Measurements from ENCODE around the gene LRRC15. TPM values are rescaled to one million over a fixed set of nuclear protein-coding genes. Genes with fewer than 3 reads are reported as not detected.

The LRRC15 gene
- total RNA-seq, 1 donor from 2014 or later: not detected

GRCh38 chr3:194355379-194355778 is 14.2 kb downstream of the LRRC15 start:
- H3K4me3 Mint-ChIP-seq (ENCODE audit: unreplicated experiment): no peak overlapping the region
- H3K27ac Mint-ChIP-seq (ENCODE audit: unreplicated experiment): no peak overlapping the region
- peaks cover 5% of the 10 kb centered on the region for H3K27me3 Mint-ChIP-seq (ENCODE audit: unreplicated experiment)
- no peaks in the 10 kb centered on the region for H3K4me1 Mint-ChIP-seq (ENCODE audit: unreplicated experiment)
- H3K36me3 Mint-ChIP-seq (ENCODE audit: low read depth, unreplicated experiment): no peaks in the 10 kb centered on the region
- no peak for DNase-seq (ENCODE audit: low spot score)
- H3K9me3 Mint-ChIP-seq (ENCODE audit: unreplicated experiment): no peaks in the 10 kb centered on the region
- TF ChIP-seq CTCF (IDR thresholded peaks at IDR 0.05; ENCODE audit: unreplicated experiment): no peak

GRCh38 chr3:194354315-194354714 is 15.2 kb downstream of the LRRC15 start:
- Mint-ChIP-seq H3K4me3 (ENCODE audit: unreplicated experiment) (no peak overlapping the region), H3K4me1 (ENCODE audit: unreplicated experiment) (no peaks in the 10 kb centered on the region), H3K27me3 (ENCODE audit: unreplicated experiment) (peaks cover under 1% of the 10 kb centered on the region), H3K9me3 (ENCODE audit: unreplicated experiment) (no peaks in the 10 kb centered on the region), H3K27ac (ENCODE audit: unreplicated experiment) (no peak overlapping the region), H3K36me3 (ENCODE audit: low read depth, unreplicated experiment) (no peaks in the 10 kb centered on the region)
- no peak for TF ChIP-seq CTCF (IDR thresholded peaks at IDR 0.05; ENCODE audit: unreplicated experiment)
- no peak for DNase-seq (ENCODE audit: low spot score)

GRCh38 chr3:194352667-194353246 is 16.8 kb downstream of the LRRC15 start:
- no peak for DNase-seq (ENCODE audit: low spot score)
- H3K9me3 Mint-ChIP-seq (ENCODE audit: unreplicated experiment): no peaks in the 10 kb centered on the region
- no peaks in the 10 kb centered on the region for H3K4me1 Mint-ChIP-seq (ENCODE audit: unreplicated experiment)
- peaks cover 2% of the 10 kb centered on the region for H3K27me3 Mint-ChIP-seq (ENCODE audit: unreplicated experiment)
- no peak overlapping the region for H3K27ac Mint-ChIP-seq (ENCODE audit: unreplicated experiment)
- no peak overlapping the region for H3K4me3 Mint-ChIP-seq (ENCODE audit: unreplicated experiment)
- no peak for TF ChIP-seq CTCF (IDR thresholded peaks at IDR 0.05; ENCODE audit: unreplicated experiment)
- H3K36me3 Mint-ChIP-seq (ENCODE audit: low read depth, unreplicated experiment): no peaks in the 10 kb centered on the region

- Mint-ChIP-seq H3K4me1 (ENCODE audit: unreplicated experiment) (no peaks in the 10 kb centered on the region), H3K36me3 (ENCODE audit: low read depth, unreplicated experiment) (no peaks in the 10 kb centered on the region), H3K9me3 (ENCODE audit: unreplicated experiment) (no peaks in the 10 kb centered on the region), H3K27ac (ENCODE audit: unreplicated experiment) (no peak overlapping the region), H3K27me3 (ENCODE audit: unreplicated experiment) (peaks cover 2% of the 10 kb centered on the region), H3K4me3 (ENCODE audit: unreplicated experiment) (no peak overlapping the region)
- DNase-seq (ENCODE audit: low spot score): no peak
- no peak for TF ChIP-seq CTCF (IDR thresholded peaks at IDR 0.05; ENCODE audit: unreplicated experiment)
Observed at GRCh38 chr3:194351952-194352536, 17.5 kb downstream of the LRRC15 start.

GRCh38 chr3:194351080-194351672 is 18.4 kb downstream of the LRRC15 start, which contains the start of gene CPN2:
Gene CPN2 (minus strand): TSS chr3:194351328. CDS start chr3:194342702, 8,626 bp downstream.
- no peaks in the 10 kb centered on the region for H3K36me3 Mint-ChIP-seq (ENCODE audit: low read depth, unreplicated experiment)
- no peak for DNase-seq (ENCODE audit: low spot score)
- no peaks in the 10 kb centered on the region for H3K4me1 Mint-ChIP-seq (ENCODE audit: unreplicated experiment)
- H3K27me3 Mint-ChIP-seq (ENCODE audit: unreplicated experiment): peaks cover 2% of the 10 kb centered on the region
- H3K27ac Mint-ChIP-seq (ENCODE audit: unreplicated experiment): no peak within 1 kb of the TSS
- no peak within 1 kb of the TSS for H3K4me3 Mint-ChIP-seq (ENCODE audit: unreplicated experiment)
- no peak for TF ChIP-seq CTCF (IDR thresholded peaks at IDR 0.05; ENCODE audit: unreplicated experiment)
- H3K9me3 Mint-ChIP-seq (ENCODE audit: unreplicated experiment): no peaks in the 10 kb centered on the region
